NB4 (cell line): ENCODE measurements around the gene IL6ST.

Source experiments
- DNase-seq: peaks from one replicate; pipeline ENCODE4 v3.0.0; 2010; ENCODE audit warnings: low read depth
- H3K4me3 ChIP-seq: one replicate; pipeline ENCODE4 v1.5.1; 2011; ENCODE audit warnings: mild to moderate bottlenecking, low read depth, low read length, moderate library complexity
- MYC ChIP-seq: IDR thresholded peaks from 2 replicates; pipeline ENCODE4 v1.6.1; 2011; ENCODE audit warnings: low read depth, low read length
- POLR2A ChIP-seq: IDR thresholded peaks from 2 replicates; pipeline ENCODE4 v1.6.1; 2011; ENCODE audit warnings: mild to moderate bottlenecking; ENCODE audit not compliant: insufficient read length; ENCODE audit errors: extremely low read depth
- TF ChIP-seq, protein P1 (sequence below): IDR thresholded peaks from one replicate; pipeline ENCODE4 v1.5.1; 2012; ENCODE audit warnings: low read depth, low read length
- TF ChIP-seq, protein P2 (sequence below): IDR thresholded peaks from 2 replicates; pipeline ENCODE4 v1.6.1; 2011; ENCODE audit warnings: low read depth, low read length

The IL6ST gene

GRCh38 chr5:55907927-55908326 lies 86.8 kb downstream of the IL6ST start:
- no peak for TF ChIP-seq MYC
- TF ChIP-seq, protein P1, sequence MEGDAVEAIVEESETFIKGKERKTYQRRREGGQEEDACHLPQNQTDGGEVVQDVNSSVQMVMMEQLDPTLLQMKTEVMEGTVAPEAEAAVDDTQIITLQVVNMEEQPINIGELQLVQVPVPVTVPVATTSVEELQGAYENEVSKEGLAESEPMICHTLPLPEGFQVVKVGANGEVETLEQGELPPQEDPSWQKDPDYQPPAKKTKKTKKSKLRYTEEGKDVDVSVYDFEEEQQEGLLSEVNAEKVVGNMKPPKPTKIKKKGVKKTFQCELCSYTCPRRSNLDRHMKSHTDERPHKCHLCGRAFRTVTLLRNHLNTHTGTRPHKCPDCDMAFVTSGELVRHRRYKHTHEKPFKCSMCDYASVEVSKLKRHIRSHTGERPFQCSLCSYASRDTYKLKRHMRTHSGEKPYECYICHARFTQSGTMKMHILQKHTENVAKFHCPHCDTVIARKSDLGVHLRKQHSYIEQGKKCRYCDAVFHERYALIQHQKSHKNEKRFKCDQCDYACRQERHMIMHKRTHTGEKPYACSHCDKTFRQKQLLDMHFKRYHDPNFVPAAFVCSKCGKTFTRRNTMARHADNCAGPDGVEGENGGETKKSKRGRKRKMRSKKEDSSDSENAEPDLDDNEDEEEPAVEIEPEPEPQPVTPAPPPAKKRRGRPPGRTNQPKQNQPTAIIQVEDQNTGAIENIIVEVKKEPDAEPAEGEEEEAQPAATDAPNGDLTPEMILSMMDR = no peak
- TF ChIP-seq, protein P2, sequence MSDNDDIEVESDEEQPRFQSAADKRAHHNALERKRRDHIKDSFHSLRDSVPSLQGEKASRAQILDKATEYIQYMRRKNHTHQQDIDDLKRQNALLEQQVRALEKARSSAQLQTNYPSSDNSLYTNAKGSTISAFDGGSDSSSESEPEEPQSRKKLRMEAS = no peak
- TF ChIP-seq POLR2A = no peak
- no peak for DNase-seq
- no peak overlapping the region for H3K4me3 ChIP-seq

DNA sequence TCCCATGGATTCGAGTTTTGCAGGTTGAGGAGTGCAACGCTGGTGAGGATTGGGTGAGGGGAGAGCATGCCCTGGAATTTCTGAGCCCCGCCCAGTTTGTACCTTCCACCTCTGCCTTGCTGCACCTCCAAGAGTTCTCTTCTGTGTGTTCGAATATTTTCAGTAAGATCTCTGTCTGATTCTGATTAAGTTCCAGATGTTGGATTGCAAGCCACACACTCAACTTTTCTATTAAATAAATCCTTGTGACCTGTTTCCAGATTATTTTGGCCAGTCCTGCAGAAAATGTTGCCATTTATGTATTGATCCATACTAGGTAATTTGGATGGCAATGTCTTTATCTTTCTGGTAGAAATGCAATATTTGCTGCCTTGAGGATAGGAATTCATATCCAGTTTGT lies 89.5 kb downstream of the IL6ST start:
- no peak for DNase-seq
- TF ChIP-seq MYC = no peak
- TF ChIP-seq, protein P2 = no peak
- TF ChIP-seq, protein P1 = no peak
- no peak for TF ChIP-seq POLR2A
- no peak overlapping the region for H3K4me3 ChIP-seq

DNA sequence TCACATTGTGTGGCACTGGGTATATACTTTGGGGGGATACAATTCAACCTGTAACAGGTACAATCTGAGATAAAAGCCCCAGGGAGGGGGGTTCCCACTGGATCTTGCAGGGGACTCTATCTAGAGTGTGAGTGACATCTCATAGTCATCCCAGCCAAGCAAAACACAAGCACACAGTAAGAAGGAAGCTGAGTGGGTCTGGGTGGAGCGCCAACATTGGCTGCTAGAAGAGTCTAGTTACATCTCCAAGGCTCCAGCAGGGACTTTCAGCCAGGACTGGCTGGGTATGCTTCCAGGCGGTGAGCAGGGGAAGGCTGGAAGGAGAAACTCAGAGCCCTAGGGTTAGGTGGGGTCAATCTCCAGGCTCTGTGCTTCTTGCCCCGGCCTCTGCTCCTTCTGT lies 90.6 kb downstream of the IL6ST start:
- TF ChIP-seq MYC (no peak), POLR2A (no peak)
- TF ChIP-seq, protein P1 = no peak
- TF ChIP-seq, protein P2 = no peak
- no peak overlapping the region for H3K4me3 ChIP-seq
- DNase-seq = no peak

- TF ChIP-seq POLR2A (no peak), MYC (no peak)
- TF ChIP-seq, protein P1 = no peak
- TF ChIP-seq, protein P2 = 0 out of 2 replicates have a peak, but pooled peaks have one; percentile 11
- no peak overlapping the region for H3K4me3 ChIP-seq
- peak; percentile 86 for DNase-seq
Measured at GRCh38 chr5:55903121-55903701, 91.6 kb downstream of the IL6ST start.

DNA sequence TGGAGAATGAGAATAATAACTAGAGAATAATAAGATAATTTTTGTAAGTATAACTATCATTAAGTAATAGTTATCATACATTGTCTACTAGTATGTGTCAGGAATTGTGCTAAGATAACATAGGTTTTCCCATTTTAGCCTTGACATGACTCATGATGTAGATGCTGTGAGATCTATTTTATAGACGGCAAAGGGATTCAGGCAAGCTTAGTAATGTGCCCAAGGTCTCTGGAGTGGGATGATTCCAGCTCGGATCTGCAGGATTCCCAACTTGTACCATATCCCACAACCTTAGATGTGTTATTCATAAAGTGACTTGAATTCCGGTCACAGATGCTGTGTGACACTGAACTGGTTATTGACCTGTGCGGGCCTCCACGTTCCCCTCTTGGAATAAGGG lies 92.1 kb downstream of the IL6ST start:
- H3K4me3 ChIP-seq = no peak overlapping the region
- no peak for TF ChIP-seq MYC
- TF ChIP-seq, protein P2 = no peak
- no peak for DNase-seq

- no peak for DNase-seq
- TF ChIP-seq, protein P1 = no peak
- TF ChIP-seq MYC = no peak
- TF ChIP-seq, protein P2 = no peak
- H3K4me3 ChIP-seq = no peak overlapping the region
Measured at GRCh38 chr5:55900776-55901175, 94.0 kb downstream of the IL6ST start.
